ENCODE measurements around the gene DSCAM. TPM values are rescaled to one million over a fixed set of nuclear protein-coding genes. Genes with fewer than 3 reads are reported as not detected.

Gene DSCAM
- total and polyA plus RNA-seq, 2 donors (not counting 3 experiments of a cell fraction or from before 2014, with no cell fraction given), result not detected

- CTCF ChIA-PET, result no interaction called here
- Histone ChIP-seq H3K9me3 (replicated peaks; ENCODE audit: control insufficient read depth, insufficient read depth, low read length) (peaks cover 4% of the 10 kb centered on the region), H3K4me2 (ENCODE audit: insufficient read depth, low read length) (no peak overlapping the region), H2AFZ (ENCODE audit: low read depth, low read length) (no peak overlapping the region), H3K79me2 (ENCODE audit: control insufficient read depth, insufficient read depth, low read length) (no peaks in the 10 kb centered on the region), H3K27me3 (ENCODE audit: control insufficient read depth in 2 of 2, insufficient read depth in 2 of 2, low read length in 2 of 2) (no peaks in the 10 kb centered on the region), H3K36me3 (ENCODE audit: control insufficient read depth in 2 of 2, extremely low read depth in 1 of 2, insufficient read depth in 2 of 2, low read length in 2 of 2) (no peaks in the 10 kb centered on the region), H4K20me1 (replicated peaks; ENCODE audit: control insufficient read depth, extremely low read depth, insufficient read depth, low read length) (no peaks in the 10 kb centered on the region), H3K4me1 (ENCODE audit: control insufficient read depth, extremely low read depth, insufficient read depth, low read length) (no peaks in the 10 kb centered on the region), H3K9me1 (replicated peaks; ENCODE audit: control insufficient read depth, extremely low read depth, insufficient read depth, low read length) (no peaks in the 10 kb centered on the region), H3K4me3 (replicated peaks in 1 of 3; ENCODE audit: insufficient read depth in 1 of 3, low read depth in 1 of 3, low read length in 3 of 3) (no peak overlapping the region), H3K9ac (replicated peaks; ENCODE audit: extremely low read depth, insufficient read depth, low read length) (no peak overlapping the region), H3K27ac (ENCODE audit: insufficient read depth, low read depth, low read length) (no peak overlapping the region)
- POLR2A ChIA-PET, result no interaction called here
- dilution Hi-C loops (cut with MboI; ENCODE audit: extremely low pct_ligation_motif_present, low sequenced_read_pairs) (no loop called here), intact Hi-C loops (cut with micrococcal nuclease) (no loop called here)
- TF ChIP-seq GATA2 (IDR thresholded peaks at IDR 0.05; ENCODE audit: insufficient read depth, insufficient read length, low read depth, low read length), result no peak
- no peak for TF ChIP-seq POLR2AphosphoS5 (IDR thresholded peaks at IDR 0.05; ENCODE audit: insufficient read depth, low read depth, low read length)
- TF ChIP-seq POLR2A (IDR thresholded peaks at IDR 0.05; ENCODE audit: low read depth, low read length), result no peak
- no peak for TF ChIP-seq FOS (IDR thresholded peaks at IDR 0.05; ENCODE audit: borderline replicate concordance, insufficient read depth, low read length)
- TF ChIP-seq CTCF (IDR thresholded peaks at IDR 0.05; ENCODE audit: extremely low read depth in 1 of 2, insufficient read depth in 1 of 2, low read depth in 1 of 2, low read length in 2 of 2), result no peak
- TF ChIP-seq EZH2 (IDR thresholded peaks at IDR 0.05; ENCODE audit: borderline replicate concordance, low read depth, low read length, severe bottlenecking), result no peak
- no peak for TF ChIP-seq MYC (IDR thresholded peaks at IDR 0.05; ENCODE audit: low read depth, low read length)
- FAIRE-seq, result no peak
- BruUV-seq (replicated peaks), result no TSS peak
- no peak for DNase-seq (ENCODE audit: low read depth, low spot score)
Measured at GRCh38 chr21:40402884-40403582, 443.9 kb downstream of the DSCAM start.
